ENCODE measurements around the gene DIP2C.
"Not testable (repeated sequence)": the region's sequence is repeated elsewhere in the genome, so short reads cannot be mapped to it uniquely, and the experiment has no call there.

The DIP2C gene

DNA sequence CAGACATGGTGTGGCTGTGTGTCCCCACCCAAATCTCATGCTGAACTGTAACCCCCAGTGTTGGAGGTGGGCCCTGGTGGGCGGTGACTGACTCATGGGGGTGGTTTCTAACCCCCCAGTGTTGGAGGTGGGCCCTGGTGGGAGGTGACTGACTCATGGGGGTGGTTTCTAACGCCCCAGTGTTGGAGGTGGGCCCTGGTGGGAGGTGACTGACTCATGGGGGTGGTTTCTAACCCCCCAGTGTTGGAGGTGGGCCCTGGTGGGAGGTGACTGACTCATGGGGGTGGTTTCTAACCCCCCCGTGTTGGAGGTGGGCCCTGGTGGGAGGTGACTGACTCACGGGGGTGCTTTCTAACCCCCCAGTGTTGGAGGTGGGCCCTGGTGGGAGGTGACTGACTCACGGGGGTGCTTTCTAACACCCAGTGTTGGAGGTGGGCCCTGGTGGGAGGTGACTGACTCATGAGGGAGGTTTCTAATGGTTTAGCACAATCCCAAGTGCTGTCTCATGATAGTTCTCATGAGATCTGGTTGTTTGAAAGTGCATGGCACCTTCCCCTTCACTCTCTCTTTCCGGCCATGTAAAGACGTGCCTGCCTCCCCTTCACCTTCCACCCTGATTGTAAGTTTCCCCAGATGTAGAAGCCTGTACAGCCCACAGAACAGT, 78.7 kb downstream of the DIP2C start:
- peak; percentile 91 for DNase-seq

GRCh38 chr10:609868-610545, 79.5 kb downstream of the DIP2C start:
- no peak for DNase-seq

DNA sequence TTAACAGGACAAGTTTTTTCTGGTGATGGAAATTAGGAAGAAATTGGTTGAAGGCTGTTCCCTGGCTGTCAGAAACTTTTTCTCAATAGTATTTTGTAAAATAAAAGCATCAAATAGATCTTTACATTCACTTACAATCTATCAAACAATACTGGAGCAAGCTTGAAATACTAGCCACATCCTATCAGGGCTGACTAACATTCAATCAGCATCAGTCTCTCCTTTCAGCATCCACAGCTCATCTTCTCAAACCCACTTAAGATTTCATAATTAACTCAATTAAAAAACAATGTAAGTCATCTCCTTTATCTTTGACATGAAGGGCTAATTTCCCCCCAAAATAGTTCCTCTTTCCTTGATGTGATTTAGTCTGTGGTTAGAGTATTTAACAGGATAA, 80.2 kb downstream of the DIP2C start:
- no peak for DNase-seq

DNA sequence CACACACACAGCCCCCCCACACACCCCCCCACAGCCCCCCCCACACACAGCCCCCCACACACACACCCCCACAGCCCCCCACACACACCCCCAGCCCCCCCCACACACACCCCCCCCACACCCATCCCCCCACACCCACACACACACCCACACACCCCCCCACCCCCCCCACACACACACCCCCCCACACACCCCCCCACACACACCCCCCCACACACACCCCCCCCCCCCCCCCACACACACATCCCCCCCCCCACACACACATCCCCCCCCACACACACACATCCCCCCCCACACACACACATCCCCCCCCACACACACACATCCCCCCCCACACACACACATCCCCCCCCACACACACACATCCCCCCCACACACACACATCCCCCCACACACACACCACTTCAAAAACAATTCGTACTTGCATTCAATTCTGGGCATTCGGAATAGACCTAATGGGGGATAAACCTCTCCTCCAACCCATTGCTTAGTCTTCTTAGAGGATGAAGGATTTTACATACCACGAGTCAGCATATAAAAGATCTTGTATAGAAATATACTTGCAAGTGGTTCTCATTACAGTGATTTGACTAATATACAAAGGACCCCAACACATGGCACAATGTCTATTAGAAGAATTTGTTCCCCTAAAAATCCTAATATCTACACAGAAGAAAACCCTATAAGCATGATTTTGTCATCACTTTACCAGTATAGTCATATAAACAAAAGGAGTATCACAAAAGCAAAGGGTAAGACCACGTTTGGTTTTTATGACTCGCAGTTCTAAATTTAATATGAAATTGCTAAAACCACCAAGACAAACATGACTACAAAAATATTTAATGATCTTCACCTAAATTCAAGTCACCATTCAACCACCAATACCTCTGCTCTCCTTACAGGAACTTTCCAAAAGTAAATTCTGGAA, 80.9 kb downstream of the DIP2C start:
- DNase-seq: peak; percentile 66

DNA sequence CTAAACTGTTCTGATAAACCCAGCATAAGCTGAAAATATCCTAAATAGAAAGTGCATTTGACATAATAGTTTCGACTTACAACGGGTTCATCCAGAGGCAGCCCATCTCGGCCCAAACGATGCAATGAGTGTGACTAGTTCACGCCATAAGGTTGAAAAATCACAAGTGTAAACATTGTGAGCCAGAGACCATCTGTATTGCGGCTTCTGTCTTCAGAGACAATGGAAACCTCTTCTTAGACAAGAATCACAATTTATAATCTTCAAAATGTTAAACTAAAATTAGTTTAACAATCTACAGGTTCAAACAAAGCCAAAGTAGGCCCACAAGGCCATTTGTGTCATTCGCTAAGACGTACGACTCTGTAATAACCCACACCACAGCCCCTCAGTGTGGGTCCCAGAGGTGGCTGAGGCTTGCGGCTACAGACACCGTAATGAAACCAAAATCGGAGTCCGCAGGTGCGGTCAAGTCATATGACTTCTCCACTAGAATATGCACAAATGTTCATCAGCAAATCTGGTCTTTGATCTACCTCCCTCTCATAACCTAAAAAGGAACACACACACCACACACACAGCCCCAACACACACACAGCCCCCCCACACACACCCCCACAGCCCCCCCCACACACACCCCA, 81.8 kb downstream of the DIP2C start:
- DNase-seq: peak; percentile 92

GRCh38 chr10:606762-607544, 82.5 kb downstream of the DIP2C start:
- peak; percentile 71 for DNase-seq

- DNase-seq: no peak
These were observed 83.7 kb downstream of the DIP2C start for GRCh38 chr10:605632-606325.

GRCh38 chr10:604716-605631, 84.5 kb downstream of the DIP2C start:
- no peak for DNase-seq

GRCh38 chr10:603745-604144, 85.7 kb downstream of the DIP2C start:
- DNase-seq: no peak

DNA sequence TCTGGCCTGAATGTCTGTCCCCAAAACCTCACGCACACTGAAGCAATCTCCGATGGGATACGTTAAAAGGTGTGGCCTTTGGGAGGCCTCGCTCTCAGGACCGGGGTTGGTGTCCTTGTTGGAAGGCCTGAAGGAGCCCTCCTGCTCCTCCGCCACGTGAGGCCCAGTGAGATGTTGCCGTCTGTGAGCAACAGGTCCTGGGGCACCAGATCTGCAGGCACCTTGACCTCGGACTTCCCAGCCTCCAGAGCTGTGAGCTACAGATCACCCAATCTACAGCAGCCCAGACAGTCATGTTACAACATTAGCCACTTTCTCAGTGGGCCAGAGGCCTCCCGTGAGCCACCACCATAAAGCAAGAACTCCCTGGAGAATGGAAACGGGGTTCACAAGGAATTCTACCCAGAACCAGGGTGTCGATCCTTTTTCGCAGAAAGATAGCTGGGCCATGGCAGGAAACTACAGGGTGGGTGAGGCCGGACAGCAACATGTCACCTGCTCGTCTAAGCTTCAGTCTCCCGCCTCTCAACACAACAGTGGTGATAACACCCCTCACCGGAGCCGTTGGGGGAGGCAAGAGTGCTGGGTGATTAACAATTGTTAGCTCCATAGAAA, 87.0 kb downstream of the DIP2C start:
- DNase-seq: no peak

- DNase-seq: no peak
These were observed 87.9 kb downstream of the DIP2C start for GRCh38 chr10:601660-601963.

DNA sequence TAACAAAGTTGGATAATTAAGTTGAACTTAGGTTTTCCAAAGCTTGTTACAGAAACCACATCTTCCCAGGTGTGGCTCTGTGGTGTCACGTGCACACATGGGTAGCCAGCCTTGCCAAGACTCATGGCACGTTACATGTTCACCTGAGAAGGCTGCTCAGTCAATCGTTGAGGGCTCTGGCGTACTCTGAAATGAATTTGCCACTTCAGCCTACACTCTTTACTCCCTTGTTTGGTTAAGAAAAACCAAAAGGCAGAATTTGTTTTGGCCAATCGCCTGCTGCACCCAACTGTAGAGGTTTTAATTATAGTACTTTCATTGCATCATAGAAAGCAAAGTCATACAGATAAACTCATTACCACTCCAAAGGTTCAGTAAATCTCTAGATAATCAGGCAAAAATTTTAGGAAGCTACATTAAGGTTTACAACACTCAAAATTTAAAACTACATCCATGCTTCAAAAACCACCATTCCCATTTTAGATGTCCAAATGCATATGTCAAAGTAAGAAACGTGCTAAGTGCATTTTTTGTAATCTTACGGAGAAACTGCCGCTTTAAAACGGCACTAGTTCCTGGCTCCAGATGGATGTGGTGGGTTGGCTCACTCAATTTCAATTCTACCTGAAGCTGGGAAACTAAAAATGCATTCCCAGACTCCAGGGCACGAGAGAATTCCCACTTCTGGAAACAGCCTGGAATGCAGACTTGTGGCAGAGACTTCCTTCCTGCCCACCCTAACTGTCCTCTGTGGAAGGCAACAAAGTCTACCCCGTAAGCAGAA, 88.4 kb downstream of the DIP2C start:
- peak; percentile 52 for DNase-seq

DNA sequence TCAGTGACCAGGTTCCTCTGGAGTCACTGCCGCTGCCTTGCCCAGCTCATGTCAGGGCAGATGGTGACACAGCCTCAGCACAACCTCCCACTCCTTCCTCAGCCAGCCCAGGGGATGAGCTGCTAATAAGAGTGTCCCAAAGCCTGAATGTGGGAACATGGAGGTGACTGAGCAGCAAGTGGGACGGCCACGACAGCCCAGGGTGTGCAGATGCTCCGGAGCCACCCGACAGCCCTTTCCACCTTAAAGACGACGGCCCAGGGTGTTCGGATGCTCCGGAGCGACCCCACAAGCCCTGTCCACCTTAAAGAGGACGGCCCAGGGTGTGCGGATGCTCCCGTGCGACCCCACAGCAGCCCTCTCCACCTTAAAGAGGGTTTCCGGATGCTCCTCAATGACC, 89.2 kb downstream of the DIP2C start:
- no peak for DNase-seq

- DNase-seq: no peak
These were observed 89.7 kb downstream of the DIP2C start for GRCh38 chr10:599767-600166.

DNA sequence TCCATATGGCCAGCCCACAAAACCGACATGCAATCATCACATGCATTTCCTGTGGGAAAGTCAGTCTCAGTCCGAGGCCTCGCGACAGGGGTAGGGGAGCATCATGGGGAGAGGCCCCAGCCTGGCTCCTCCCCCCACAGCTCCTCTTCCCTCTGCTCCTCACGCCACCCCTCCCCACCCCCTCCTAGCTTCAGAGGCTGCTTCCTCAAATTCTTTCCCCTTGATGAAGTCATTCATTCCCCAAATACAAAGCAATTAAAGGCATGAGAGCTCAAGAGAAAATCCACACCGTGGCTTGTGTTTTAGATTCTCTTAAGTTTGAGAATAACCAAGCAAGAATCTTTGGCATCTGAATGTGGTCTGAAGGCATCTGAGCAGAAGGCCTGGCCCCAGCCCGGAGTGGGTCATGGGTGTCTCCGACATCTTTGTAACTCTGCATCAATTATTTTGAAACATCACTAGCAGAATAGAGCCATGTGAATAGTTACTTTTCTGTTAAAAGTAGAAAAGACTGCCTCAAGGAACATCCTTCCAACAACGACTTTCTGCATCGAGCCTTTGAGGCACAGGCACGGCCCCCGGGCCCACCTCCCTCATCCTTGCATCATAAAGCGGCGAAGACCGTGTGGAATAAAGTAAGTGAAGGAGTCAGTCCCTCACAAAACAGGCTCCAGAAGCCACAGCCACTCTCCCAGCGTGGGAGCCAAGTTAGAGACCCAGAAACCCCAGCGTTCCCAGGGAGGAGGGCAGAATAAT, 90.9 kb downstream of the DIP2C start:
- peak; percentile 100 for DNase-seq

DNA sequence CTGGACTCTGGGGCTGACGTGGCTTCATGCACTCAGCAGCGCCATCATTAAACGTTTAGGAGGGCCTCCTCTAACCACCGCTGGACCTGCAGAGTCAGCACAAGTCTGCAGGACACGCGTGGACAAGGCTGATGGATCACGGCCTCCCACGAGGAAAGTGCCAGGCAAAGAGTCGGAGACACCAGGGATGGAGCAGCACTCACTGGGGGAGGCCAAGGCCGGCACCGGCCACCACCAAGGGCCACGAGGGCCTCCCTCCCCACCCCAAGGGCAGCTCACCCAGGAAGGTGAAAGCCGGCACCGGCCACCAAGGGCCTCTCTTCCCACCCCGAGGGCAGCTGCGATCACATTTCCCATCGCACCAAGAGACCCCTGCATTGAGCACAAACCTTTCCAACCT, 91.5 kb downstream of the DIP2C start:
- DNase-seq: no peak

DNA sequence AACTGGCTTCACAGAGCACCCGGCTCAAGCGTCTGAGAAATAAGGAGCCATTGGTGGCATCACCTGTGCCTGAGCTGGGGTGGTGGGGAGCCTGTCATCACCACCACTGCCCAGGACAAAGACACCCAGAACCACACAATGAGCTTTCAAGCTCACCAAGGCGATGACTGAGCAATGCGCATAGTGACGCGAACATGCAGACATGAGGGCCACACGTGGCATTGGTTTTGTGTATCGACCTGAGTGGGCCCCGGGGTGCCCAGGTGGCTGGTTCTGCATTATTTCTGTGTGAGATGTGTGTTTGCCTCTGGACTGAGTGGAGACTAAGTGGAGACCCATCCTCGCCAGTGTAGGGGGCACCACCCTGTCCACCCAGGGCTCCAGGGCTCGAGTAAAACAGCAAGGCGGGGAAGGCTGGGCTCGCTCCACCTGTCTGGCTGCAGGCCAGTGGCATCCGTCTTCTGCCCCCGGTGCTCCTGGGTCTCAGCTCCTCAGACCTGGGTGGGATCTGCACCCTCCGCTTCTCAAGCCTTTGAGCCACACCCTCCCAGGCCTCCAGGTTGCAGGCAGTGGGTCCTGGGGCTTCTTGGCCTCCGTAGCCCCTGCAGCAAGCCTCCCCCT, 92.6 kb downstream of the DIP2C start:
- no peak for DNase-seq

DNA sequence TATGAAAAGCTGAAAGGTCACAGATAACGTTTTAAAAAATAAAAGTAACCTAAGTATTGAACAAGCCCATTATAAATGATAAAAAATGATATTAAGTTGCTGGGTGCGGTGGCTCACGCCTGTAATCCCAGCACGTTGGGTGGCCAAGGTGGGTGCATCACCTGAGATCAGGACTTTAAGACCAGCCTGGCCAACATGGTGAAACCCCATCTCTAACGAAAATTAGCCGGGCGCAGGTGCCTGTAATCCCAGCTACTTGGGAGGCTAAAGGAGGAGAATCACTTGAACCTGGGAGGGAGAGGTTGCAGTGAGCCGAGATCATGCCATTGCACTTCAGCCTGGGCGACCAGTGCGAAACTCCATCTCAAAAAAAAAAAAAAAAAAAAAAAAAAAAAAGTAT, 93.3 kb downstream of the DIP2C start:
- not testable (repeated sequence) for DNase-seq

Measured in fibroblast of skin of abdomen (primary cell).